HG02840 (cell line): ENCODE measurements around the gene NDRG4.

Experiments
- ATAC-seq: cut with Tn5 transposase; IDR thresholded peaks from one replicate; pipeline ENCODE4 v1.9.1; 2021; ENCODE audit warnings: mild to moderate bottlenecking, moderate library complexity, moderate number of reproducible peaks; ENCODE audit not compliant: unreplicated experiment, low FRiP score

NDRG4 gene

GRCh38 chr16:58493756-58494431 is 6.0 kb upstream of the NDRG4 start:
- ATAC-seq, result no peak

- ATAC-seq, result no peak
These were observed 4.9 kb upstream of the NDRG4 start for GRCh38 chr16:58494981-58495520.

- ATAC-seq, result no peak
These were observed 4.2 kb upstream of the NDRG4 start for GRCh38 chr16:58495521-58496331.

GRCh38 chr16:58497468-58497867 is 2.5 kb upstream of the NDRG4 start:
- ATAC-seq, result no peak

- no peak for ATAC-seq
These were observed 2.0 kb upstream of the NDRG4 start for GRCh38 chr16:58497935-58498334.

GRCh38 chr16:58498341-58499091 is 1.4 kb upstream of the NDRG4 start:
- ATAC-seq, result no peak

- no peak for ATAC-seq
These were observed 841 bp upstream of the NDRG4 start for GRCh38 chr16:58499092-58499511.

- ATAC-seq, result no peak
These were observed 693 bp downstream of the NDRG4 start for GRCh38 chr16:58500430-58501241.

GRCh38 chr16:58501242-58502131 is 1.5 kb downstream of the NDRG4 start:
- ATAC-seq, result no peak

GRCh38 chr16:58502217-58502921 is 2.4 kb downstream of the NDRG4 start:
- ATAC-seq, result no peak

GRCh38 chr16:58503166-58503862 is 3.4 kb downstream of the NDRG4 start:
- no peak for ATAC-seq

GRCh38 chr16:58503863-58504688 is 4.1 kb downstream of the NDRG4 start:
- ATAC-seq, result no peak

GRCh38 chr16:58506241-58507194 is 6.6 kb downstream of the NDRG4 start:
- ATAC-seq, result no peak

GRCh38 chr16:58507195-58507962 is 7.4 kb downstream of the NDRG4 start:
- no peak for ATAC-seq

GRCh38 chr16:58507963-58508670 is 8.2 kb downstream of the NDRG4 start:
- no peak for ATAC-seq
